Neural cell (in vitro differentiated cells): ENCODE data around the gene FGF4. TPM values are rescaled to one million over a fixed set of nuclear protein-coding genes. Genes with fewer than 3 reads are reported as not detected.

Experiments
- H2AFZ ChIP-seq: fragments of 200-600, 300-800 bp; sonication (generic), shearing (Covaris generic); 2 replicates; pipeline ENCODE4 v1.6.0; 2014; ENCODE audit warnings: low read depth, mild to moderate bottlenecking, antibody characterized with exemption, low read length, moderate library complexity
- H3F3A ChIP-seq: fragments of 200-600 bp; shearing (Covaris generic); 2 replicates; pipeline ENCODE4 v1.6.1; 2016; ENCODE audit warnings: mild to moderate bottlenecking, moderate library complexity, mixed read lengths, antibody characterized with exemption, low read length; ENCODE audit not compliant: insufficient read depth, poor library complexity, severe bottlenecking
- H3K27ac ChIP-seq: fragments of 200-600, 300-800 bp; sonication (generic), shearing (Covaris generic); 2 replicates; pipeline ENCODE4 v1.5.1; 2014; ENCODE audit warnings: mild to moderate bottlenecking, low read length, moderate library complexity
- H3K27me3 ChIP-seq: fragments of 300-800, 200-600 bp; sonication (generic), shearing (Covaris generic); 2 replicates; pipeline ENCODE4 v1.6.0; 2014; ENCODE audit warnings: mild to moderate bottlenecking, low read depth, low read length, moderate library complexity; ENCODE audit not compliant: insufficient read depth
- H3K36me3 ChIP-seq: fragments of 300-800, 200-600 bp; sonication (generic), shearing (Covaris generic); 2 replicates; pipeline ENCODE4 v1.5.1; 2014; ENCODE audit warnings: mild to moderate bottlenecking, antibody characterized with exemption, low read length, moderate library complexity; ENCODE audit not compliant: insufficient read depth
- H3K4me2 ChIP-seq: fragments of 300-800, 200-600 bp; sonication (generic), shearing (Covaris generic); 2 replicates; pipeline ENCODE4 v1.6.0; 2014; ENCODE audit warnings: mild to moderate bottlenecking, low read length
- H3K4me3 ChIP-seq: fragments of 300-800, 200-600 bp; sonication (generic), shearing (Covaris generic); 2 replicates; pipeline ENCODE4 v1.5.1; 2014; ENCODE audit warnings: mild to moderate bottlenecking, low read length, moderate library complexity
- H3K79me2 ChIP-seq: fragments of 200-600 bp; shearing (Covaris generic); replicated peaks from 2 replicates; pipeline ENCODE4 v1.6.0; 2014; ENCODE audit warnings: mild to moderate bottlenecking, low read length, moderate library complexity; ENCODE audit not compliant: insufficient read depth
- H3K9ac ChIP-seq: fragments of 300-800, 200-600 bp; sonication (generic), shearing (Covaris generic); 2 replicates; pipeline ENCODE4 v1.6.1; 2016; ENCODE audit warnings: mild to moderate bottlenecking, low read length, mixed read lengths
- H3K9me2 ChIP-seq: fragments of 200-600 bp; shearing (Covaris generic); 2 replicates; pipeline ENCODE4 v1.6.1; 2016; ENCODE audit warnings: mild to moderate bottlenecking, low read length, mixed read lengths; ENCODE audit not compliant: insufficient read depth
- H3K9me3 ChIP-seq: fragments of 200-600, 300-800 bp; sonication (generic), shearing (Covaris generic); 2 replicates; pipeline ENCODE4 v1.6.1; 2016; ENCODE audit warnings: mild to moderate bottlenecking, mixed run types, low read length, moderate library complexity, mixed read lengths
- H4K20me1 ChIP-seq: fragments of 200-600 bp; shearing (Covaris generic); 2 replicates; pipeline ENCODE4 v1.6.1; 2016; ENCODE audit warnings: mild to moderate bottlenecking, mixed run types; ENCODE audit not compliant: insufficient read depth
- EP300 ChIP-seq: fragments of 450-650 bp; conservative IDR thresholded peaks from 2 replicates; pipeline ENCODE4 v1.6.1; 2014; ENCODE audit warnings: antibody characterized with exemption, mild to moderate bottlenecking, moderate library complexity; ENCODE audit not compliant: poor library complexity, severe bottlenecking
- EZH2 ChIP-seq: fragments of 200-600, 300-800 bp; shearing (Covaris generic), sonication (generic); IDR thresholded peaks from 2 replicates; pipeline ENCODE4 v1.6.1; 2014; ENCODE audit warnings: antibody characterized with exemption, low read length, borderline replicate concordance, mild to moderate bottlenecking; ENCODE audit not compliant: insufficient read depth, poor library complexity, severe bottlenecking
- MXI1 ChIP-seq: fragments of 450-650 bp; conservative IDR thresholded peaks from 2 replicates; pipeline ENCODE4 v1.6.1; 2014; ENCODE audit warnings: antibody characterized with exemption, mild to moderate bottlenecking; ENCODE audit not compliant: poor library complexity, severe bottlenecking
- POLR2AphosphoS5 ChIP-seq: IDR thresholded peaks from 2 replicates; pipeline ENCODE4 v1.6.1; 2012
- RAD21 ChIP-seq: fragments of 450-650 bp; conservative IDR thresholded peaks from 2 replicates; pipeline ENCODE4 v1.6.1; 2014; ENCODE audit warnings: antibody characterized with exemption, mild to moderate bottlenecking, moderate library complexity
- SMC3 ChIP-seq: fragments of 450-650 bp; conservative IDR thresholded peaks from 2 replicates; pipeline ENCODE4 v1.6.1; 2014; ENCODE audit warnings: antibody characterized with exemption, mild to moderate bottlenecking, moderate library complexity; ENCODE audit not compliant: poor library complexity
- TAF1 ChIP-seq: IDR thresholded peaks from 2 replicates; pipeline ENCODE4 v1.6.1; 2012; ENCODE audit warnings: low read depth
- polyA plus RNA-seq: library from polyadenylated mRNA; depleted of rRNA; stranded (reverse); fragments of >200 nt; gene quantifications from 2 replicates; pipeline ENCODE4 v1.2.3, GENCODE V29; 2014
- TF ChIP-seq, protein P1 (sequence below): fragments of 450-650 bp; IDR thresholded peaks from 2 replicates; pipeline ENCODE4 v1.5.1; 2014; ENCODE audit warnings: antibody characterized with exemption, mild to moderate bottlenecking, moderate library complexity; ENCODE audit not compliant: poor library complexity, severe bottlenecking
- TF ChIP-seq, protein P2 (sequence below): IDR thresholded peaks from 2 replicates; pipeline ENCODE4 v1.6.1; 2012; ENCODE audit warnings: borderline replicate concordance

Gene FGF4
- polyA plus RNA-seq, 1 donor from 2014 or later = not detected

- Histone ChIP-seq H2AFZ (no peak overlapping the region), H3K4me3 (no peak overlapping the region), H3K9ac (no peak overlapping the region), H4K20me1 (no peaks in the 10 kb centered on the region), H3K9me2 (no peaks in the 10 kb centered on the region), H3K4me2 (no peak overlapping the region), H3K9me3 (no peaks in the 10 kb centered on the region), H3K27me3 (peaks cover 42% of the 10 kb centered on the region), H3K79me2 (no peaks in the 10 kb centered on the region), H3K36me3 (no peaks in the 10 kb centered on the region), H3F3A (no peaks in the 10 kb centered on the region), H3K27ac (no peak overlapping the region)
- no peak for TF ChIP-seq TAF1
- TF ChIP-seq, protein P1, sequence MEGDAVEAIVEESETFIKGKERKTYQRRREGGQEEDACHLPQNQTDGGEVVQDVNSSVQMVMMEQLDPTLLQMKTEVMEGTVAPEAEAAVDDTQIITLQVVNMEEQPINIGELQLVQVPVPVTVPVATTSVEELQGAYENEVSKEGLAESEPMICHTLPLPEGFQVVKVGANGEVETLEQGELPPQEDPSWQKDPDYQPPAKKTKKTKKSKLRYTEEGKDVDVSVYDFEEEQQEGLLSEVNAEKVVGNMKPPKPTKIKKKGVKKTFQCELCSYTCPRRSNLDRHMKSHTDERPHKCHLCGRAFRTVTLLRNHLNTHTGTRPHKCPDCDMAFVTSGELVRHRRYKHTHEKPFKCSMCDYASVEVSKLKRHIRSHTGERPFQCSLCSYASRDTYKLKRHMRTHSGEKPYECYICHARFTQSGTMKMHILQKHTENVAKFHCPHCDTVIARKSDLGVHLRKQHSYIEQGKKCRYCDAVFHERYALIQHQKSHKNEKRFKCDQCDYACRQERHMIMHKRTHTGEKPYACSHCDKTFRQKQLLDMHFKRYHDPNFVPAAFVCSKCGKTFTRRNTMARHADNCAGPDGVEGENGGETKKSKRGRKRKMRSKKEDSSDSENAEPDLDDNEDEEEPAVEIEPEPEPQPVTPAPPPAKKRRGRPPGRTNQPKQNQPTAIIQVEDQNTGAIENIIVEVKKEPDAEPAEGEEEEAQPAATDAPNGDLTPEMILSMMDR = no peak
- TF ChIP-seq MXI1 = no peak
- TF ChIP-seq EP300 = no peak
- TF ChIP-seq, protein P2, sequence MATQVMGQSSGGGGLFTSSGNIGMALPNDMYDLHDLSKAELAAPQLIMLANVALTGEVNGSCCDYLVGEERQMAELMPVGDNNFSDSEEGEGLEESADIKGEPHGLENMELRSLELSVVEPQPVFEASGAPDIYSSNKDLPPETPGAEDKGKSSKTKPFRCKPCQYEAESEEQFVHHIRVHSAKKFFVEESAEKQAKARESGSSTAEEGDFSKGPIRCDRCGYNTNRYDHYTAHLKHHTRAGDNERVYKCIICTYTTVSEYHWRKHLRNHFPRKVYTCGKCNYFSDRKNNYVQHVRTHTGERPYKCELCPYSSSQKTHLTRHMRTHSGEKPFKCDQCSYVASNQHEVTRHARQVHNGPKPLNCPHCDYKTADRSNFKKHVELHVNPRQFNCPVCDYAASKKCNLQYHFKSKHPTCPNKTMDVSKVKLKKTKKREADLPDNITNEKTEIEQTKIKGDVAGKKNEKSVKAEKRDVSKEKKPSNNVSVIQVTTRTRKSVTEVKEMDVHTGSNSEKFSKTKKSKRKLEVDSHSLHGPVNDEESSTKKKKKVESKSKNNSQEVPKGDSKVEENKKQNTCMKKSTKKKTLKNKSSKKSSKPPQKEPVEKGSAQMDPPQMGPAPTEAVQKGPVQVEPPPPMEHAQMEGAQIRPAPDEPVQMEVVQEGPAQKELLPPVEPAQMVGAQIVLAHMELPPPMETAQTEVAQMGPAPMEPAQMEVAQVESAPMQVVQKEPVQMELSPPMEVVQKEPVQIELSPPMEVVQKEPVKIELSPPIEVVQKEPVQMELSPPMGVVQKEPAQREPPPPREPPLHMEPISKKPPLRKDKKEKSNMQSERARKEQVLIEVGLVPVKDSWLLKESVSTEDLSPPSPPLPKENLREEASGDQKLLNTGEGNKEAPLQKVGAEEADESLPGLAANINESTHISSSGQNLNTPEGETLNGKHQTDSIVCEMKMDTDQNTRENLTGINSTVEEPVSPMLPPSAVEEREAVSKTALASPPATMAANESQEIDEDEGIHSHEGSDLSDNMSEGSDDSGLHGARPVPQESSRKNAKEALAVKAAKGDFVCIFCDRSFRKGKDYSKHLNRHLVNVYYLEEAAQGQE = no peak
- no peak for TF ChIP-seq EZH2
- no peak for TF ChIP-seq RAD21
- no peak for TF ChIP-seq POLR2AphosphoS5
- TF ChIP-seq SMC3 = no peak
These were observed 47.7 kb upstream of the FGF4 start for GRCh38 chr11:69822676-69823494.

GRCh38 chr11:69821511-69822040 lies 46.4 kb upstream of the FGF4 start:
- Histone ChIP-seq H2AFZ (no peak overlapping the region), H3K9ac (no peak overlapping the region), H3K27me3 (peaks cover 55% of the 10 kb centered on the region), H3K9me2 (no peaks in the 10 kb centered on the region), H3K9me3 (no peaks in the 10 kb centered on the region), H4K20me1 (no peaks in the 10 kb centered on the region), H3F3A (no peaks in the 10 kb centered on the region), H3K79me2 (peaks cover under 1% of the 10 kb centered on the region), H3K4me2 (no peak overlapping the region), H3K27ac (no peak overlapping the region), H3K36me3 (no peaks in the 10 kb centered on the region), H3K4me3 (no peak overlapping the region)
- TF ChIP-seq SMC3 = no peak
- TF ChIP-seq, protein P2 = no peak
- TF ChIP-seq TAF1 = no peak
- TF ChIP-seq, protein P1 = no peak
- TF ChIP-seq EZH2 = no peak
- no peak for TF ChIP-seq MXI1
- TF ChIP-seq RAD21 = no peak
- TF ChIP-seq POLR2AphosphoS5 = no peak
- TF ChIP-seq EP300 = no peak
